GM20000 (cell line): ENCODE results near the gene ZNF700.
"Not testable (repeated sequence)": the region's sequence is repeated elsewhere in the genome, so short reads cannot be mapped to it uniquely, and the experiment has no call there.

Experiments
- DNase-seq: peaks from one replicate; pipeline ENCODE4 v3.0.0; 2012; ENCODE audit warnings: low spot score
- TF ChIP-seq, protein P1 (sequence below): IDR thresholded peaks from 2 replicates; pipeline ENCODE4 v1.5.1; 2012; ENCODE audit warnings: mild to moderate bottlenecking, control low read depth; ENCODE audit errors: extremely low read depth, missing control alignments

ZNF700 gene

GRCh38 chr19:11931051-11931450, 6.1 kb downstream of the ZNF700 start:
- TF ChIP-seq, protein P1, sequence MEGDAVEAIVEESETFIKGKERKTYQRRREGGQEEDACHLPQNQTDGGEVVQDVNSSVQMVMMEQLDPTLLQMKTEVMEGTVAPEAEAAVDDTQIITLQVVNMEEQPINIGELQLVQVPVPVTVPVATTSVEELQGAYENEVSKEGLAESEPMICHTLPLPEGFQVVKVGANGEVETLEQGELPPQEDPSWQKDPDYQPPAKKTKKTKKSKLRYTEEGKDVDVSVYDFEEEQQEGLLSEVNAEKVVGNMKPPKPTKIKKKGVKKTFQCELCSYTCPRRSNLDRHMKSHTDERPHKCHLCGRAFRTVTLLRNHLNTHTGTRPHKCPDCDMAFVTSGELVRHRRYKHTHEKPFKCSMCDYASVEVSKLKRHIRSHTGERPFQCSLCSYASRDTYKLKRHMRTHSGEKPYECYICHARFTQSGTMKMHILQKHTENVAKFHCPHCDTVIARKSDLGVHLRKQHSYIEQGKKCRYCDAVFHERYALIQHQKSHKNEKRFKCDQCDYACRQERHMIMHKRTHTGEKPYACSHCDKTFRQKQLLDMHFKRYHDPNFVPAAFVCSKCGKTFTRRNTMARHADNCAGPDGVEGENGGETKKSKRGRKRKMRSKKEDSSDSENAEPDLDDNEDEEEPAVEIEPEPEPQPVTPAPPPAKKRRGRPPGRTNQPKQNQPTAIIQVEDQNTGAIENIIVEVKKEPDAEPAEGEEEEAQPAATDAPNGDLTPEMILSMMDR: no peak
- no peak for DNase-seq

GRCh38 chr19:11931513-11931912, 6.6 kb downstream of the ZNF700 start:
- TF ChIP-seq, protein P1: no peak

GRCh38 chr19:11935829-11936228, 10.9 kb downstream of the ZNF700 start:
- not testable (repeated sequence) for DNase-seq

More at GRCh38 chr19:11931513-11931912, 6.6 kb downstream of the ZNF700 start:
- DNase-seq: no peak

DNA sequence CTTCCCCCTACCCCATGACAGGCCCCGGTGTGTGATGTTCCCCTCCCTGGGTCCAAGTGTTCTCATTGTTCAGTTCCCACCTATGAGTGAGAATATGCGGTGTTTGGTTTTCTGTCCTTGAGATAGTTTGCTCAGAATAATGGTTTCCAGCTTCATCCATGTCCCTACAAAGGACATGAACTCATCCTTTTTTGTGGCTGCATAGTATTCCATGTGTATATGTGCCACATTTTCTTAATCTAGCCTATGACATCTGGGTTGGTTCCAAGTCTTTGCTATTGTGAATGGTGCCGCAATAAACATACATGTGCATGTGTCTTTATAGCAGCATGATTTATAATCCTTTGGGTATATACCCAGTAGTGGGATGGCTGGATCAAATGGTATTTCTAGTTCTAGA, 13.5 kb downstream of the ZNF700 start:
- not testable (repeated sequence) for DNase-seq

DNA sequence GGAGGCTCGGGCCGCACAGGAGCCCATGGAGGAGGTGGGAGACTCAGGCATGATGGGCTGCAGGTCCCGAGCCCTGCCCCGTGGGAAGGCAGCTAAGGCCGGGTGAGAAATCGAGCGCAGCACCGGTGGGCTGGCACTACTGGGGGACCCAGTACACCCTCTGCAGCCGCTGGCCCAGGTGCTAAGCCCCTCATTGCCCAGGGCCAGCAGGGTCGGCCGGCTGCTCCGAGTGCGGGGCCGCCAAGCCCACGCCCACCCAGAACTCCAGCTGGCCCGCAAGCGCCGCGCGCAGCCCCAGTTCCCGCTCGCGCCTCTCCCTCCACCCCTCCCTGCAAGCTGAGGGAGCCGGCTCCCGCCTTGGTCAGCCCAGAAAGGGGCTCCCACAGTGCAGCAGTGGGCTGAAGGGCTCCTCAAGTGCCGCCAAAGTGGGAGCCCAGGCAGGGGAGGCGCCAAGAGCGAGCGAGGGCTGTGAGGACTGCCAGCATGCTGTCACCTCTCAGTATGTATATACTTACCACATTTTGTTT, 16.5 kb downstream of the ZNF700 start:
- DNase-seq: not testable (repeated sequence)

DNA sequence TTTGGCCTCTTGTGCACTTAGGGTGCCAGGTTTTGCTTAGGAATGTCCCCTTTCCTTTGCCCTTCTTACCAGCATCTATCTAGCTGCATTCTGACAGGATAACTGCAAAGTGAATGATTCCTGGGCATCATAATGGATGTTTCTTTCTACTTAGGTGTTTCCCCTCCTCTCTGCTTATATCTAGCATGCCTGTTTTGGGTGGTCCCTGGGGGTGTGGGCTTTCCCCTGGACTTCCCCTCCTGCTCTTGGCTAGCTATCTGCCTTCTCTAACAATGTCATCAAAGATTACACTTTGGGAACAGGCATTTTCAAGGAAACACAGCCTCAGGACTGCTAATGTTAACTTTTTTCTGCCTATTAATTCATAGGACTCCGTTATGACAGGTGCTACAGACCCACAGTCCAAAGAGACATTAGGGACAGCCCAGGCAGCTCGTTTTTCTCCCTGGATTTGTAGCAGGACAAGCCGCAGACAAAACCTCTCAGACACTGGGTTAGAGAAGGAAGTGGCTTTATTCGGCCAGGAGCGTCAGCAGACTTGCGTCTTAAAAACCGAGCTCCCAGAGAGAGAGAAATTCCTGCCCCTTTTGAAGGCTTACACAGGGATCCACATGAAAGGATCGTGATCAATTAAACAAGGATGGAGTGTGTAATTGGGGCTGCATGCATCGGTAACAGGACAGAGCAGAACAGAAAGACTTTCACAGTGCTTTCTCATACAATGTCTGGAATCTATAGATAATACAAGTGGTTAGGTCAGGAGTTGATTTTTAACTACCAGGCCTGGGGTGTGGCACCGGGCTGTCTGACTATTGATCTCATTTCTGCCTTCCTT, 17.3 kb downstream of the ZNF700 start:
- TF ChIP-seq, protein P1: no peak
- no peak for DNase-seq

- DNase-seq: no peak
- TF ChIP-seq, protein P1: no peak
Observed at GRCh38 chr19:11942843-11943108, 17.9 kb downstream of the ZNF700 start.

- TF ChIP-seq, protein P1: no peak
- no peak for DNase-seq
Observed at GRCh38 chr19:11944656-11945055, 19.7 kb downstream of the ZNF700 start.

DNA sequence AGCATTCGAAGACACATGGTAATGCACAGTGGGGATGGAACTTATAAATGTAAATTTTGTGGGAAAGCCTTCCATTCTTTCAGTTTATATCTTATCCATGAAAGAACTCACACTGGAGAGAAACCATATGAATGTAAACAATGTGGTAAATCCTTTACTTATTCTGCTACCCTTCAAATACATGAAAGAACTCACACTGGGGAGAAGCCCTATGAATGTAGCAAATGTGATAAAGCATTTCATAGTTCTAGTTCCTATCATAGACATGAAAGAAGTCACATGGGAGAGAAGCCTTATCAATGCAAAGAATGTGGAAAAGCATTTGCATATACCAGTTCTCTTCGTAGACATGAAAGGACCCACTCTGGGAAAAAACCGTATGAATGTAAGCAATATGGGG, 23.7 kb downstream of the ZNF700 start:
- DNase-seq: no peak
- TF ChIP-seq, protein P1: no peak
